ENCODE measurements around the gene DDIT4.

DDIT4 gene

DNA sequence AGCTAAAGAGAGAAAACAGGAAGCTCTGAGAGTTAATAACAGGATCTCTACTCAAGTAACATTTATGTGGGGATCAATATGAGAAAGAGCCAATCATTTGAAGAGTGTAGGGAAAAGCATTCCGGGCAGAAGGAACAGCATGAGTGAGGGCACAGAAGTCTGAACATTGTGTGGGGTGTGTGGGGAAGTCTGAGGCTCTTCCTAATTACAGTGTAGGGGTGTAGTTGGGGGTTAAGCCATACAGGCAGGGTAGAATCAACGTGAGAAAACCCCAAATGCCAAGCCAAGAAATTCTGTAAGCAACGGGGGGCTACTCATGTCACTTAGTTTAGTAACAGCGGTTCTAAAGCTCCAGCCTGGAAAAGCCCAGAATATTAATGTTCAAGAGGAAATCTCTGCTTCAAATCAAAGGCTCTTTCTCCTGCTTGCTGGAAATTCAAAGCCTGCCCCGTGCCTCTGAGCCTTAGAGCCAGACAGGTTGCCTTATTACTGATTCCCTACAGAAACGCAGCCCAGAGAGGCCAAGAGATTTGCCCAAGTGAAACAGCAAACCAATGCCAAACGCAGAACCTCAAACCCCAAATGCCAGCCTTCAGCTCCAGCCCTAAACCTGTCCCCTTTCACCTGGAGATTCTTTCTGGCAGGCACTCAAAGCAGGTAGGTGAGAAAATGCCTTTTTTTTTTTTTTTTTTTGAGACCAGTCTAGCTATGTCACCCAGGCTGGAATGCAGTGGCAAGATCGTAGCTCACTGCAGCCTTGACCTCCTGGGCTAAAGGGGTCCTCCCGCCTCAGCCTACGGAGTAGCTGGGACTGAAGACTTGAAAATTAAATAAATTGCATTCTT lies 44.9 kb downstream of the DDIT4 start:
- DNase-seq: no peak

DNA sequence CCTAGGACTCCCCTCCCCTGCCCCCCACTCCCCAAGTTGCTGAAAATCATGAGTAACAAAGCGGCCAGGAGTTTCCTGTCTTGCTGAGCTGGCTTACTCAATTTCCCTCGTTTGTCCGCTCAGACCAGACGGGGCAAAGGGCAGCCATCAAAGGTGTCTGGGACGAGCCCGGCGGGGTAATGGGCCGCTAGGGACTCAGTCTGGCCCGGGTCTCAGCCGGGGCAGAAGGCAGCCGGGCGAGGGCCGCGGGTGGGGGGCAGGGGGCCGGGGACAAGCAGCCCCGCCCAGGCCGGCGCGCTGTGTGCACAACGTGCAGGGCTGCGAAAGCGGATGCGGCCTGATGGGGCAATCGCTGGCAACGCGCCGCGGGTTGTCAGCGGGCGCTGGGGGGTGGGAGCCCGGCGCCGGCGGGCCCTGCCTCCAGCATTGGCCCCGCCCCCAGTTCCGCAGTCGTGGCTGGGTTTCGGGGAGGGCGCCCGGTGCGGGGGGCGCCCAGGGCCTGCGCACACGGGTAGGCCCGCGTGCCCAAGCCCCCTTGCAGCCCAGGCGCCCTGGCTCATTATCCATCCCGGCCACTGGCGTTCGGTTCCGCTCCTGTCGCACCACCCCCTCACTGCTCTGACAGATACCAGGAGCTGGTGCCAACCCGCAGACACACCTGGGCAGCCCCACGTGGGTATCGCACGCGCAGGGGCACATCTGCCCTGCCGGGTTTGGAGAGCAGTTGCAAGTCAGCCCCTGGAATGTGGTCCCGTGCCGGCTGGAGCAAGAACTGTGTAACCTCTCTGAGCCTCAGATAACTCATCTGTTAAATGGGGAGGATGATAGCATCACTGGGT lies 45.9 kb downstream of the DDIT4 start:
- DNase-seq: peak; percentile 45

DNA sequence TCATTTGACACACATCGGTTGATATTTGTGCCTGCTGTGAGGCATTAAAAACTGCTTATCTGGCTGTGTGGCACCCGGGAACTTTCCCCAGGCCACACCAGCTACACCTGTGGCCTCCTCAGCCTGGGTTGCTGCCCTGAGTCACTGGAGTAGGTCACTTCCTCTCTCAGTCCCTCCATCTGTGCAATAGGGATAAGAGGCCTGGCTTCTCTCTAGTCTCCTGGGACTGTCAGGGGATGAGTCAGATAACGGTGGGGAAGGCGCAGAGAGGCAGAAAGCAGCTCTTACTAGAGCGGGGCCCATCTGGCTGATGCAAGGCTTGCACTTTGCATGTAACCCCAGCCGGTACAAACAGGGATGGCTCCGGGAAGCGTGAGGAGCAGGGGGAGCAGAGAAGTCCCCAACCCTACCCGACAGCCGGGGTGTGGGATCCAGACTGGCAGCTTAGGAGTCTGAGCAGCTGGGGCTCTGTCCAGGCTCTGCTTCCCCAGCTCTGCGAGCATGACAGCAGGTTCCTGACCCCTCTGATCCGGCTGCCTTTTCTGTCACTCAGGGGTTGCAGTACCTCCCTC lies 47.0 kb downstream of the DDIT4 start:
- DNase-seq: no peak

DNA sequence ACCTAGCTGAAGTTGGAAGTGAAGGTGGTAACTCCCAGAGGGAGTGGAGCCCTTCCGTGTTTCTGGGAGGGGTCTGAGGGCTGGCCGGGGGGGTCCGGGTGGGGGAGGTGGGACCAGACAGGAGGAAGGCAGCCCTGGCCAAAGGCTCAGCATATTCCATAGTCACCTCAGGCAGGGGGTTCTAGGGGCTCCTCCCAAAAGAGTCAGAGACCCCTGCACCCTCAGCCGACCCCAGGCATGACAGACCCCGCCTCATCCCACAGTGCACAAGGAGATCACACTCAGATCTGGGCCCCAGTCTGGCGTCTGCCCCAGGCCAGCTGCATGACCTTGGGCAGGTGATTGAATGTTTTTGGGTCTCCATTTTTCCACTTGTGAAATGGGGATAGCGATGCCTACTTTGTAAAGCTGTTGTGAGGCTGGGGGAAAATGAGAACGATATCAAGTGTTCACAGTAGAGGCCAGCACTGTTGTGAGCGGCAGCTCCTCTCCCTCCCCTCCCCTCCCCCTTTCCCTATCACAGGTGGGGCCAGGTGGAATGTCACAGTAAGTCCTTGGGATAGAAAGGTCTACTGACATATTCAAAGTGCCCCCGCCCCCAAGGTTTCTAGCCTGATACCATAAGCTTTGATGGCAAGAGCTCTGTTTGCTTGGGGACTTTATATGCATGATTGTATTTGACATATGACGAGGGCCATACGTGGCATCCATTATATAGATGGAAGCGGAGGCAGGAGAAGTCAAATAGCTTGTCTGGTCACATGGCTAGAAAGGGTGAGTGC lies 47.7 kb downstream of the DDIT4 start:
- no peak for DNase-seq

DNA sequence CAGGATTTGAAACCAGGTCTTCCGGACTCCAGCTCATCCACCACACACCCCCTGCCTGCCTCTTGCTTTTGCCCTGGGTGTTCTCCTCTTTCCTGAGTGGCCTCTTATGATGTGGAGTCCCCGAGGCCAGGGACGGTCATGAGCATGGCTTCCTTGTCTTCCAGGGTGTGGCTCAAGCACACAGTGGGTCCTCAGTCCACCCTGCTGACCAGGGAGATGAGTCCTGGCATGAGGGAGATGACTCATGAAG lies 48.2 kb downstream of the DDIT4 start:
- DNase-seq: no peak

DNA sequence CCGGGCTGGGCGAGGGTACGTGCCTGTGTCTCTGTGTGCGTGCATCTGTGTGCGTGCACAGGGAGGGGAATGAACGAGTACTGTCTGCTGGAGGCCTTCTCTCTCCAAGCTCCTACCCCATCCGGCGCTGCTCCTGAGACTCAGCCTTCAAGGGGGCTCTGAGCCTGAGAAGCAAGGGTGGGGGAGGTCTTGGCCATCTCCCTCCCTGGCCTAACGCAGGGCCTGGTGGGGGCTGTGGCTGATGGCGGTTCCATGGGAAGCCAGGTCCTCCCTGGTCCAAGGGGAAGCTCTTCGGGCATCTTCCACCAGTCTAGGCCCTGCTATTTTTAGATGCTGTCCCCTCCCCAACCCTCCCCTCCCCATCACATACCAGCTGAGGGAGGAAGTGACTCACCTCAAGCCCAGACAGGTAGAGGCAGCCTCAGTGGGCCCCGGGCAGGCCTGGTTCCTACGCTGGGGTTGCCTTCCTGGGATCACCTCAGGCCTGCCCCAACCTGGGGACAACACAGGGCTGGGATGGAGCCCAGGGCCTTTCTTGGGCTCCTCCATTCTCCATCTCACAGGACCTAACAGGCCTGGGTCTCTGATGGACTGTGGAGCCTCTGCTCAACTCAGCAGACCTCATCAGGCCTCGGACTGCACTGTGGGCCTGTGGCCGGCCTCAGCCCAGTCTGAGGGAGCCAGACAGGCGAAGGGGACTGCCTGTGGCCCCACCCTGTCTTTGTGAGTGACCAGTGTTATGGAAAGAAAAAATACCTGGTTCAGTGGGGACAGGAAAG lies 48.7 kb downstream of the DDIT4 start:
- DNase-seq: no peak

DNA sequence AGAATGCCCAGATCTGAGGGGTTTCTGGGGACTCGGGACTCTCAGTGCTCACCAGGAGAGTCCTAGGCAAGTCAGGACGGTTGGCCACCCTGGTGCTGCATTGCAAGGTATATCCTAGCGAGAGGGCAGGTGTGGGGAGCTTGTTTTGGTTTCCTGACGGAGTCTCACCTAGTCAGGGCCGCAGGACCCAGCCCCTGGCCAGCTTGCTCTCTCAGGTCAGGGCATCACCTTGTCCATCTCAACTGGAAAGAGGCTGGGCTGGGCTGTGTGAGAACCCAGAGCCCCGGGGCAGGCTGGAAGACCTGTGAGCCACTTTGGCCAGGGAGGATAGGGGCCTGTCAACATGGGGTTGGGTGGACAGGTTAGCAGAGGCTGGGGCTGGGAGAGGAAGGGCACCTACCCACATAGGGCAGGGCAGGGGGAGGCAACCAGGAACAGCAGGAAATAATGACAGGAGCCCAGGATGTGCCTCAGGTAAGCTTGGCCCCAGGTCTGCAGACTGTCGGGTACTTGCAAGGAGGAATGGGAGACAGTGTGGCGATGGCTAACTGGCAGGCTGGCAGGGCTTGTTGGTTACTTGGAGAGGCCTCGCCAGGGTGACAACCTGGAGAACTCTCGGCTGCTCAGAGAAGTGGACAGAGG lies 49.5 kb downstream of the DDIT4 start:
- no peak for DNase-seq

DNA sequence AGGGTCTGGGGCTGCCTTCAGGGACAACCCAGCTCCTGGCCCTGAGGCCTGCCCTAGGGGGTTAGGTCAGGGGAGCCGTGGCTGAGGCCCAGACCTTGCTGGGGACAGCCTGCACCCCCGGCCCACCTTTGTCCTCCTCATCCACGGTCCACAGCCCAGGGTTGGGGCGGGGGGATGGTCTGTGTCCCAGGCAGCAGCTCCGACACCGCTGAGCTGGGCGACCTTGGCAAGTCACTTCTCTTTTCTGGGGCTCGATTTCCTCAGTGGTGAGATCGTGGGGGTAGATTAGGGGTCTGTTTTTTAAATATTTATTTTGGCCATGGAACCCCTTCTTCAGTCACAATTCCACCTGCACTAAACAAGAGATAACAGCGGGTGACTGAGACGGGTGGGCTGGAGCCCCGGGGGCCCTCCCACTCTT lies 50.1 kb downstream of the DDIT4 start:
- no peak for DNase-seq
